HepG2 (cell line): ENCODE data around the gene PEAK1. TPM values are rescaled to one million over a fixed set of nuclear protein-coding genes. Genes with fewer than 3 reads are reported as not detected.

Experiments used
- ATAC-seq: fragments of 200-7000 bp; cut with Tn5 transposase; 3 replicates; pipeline ENCODE4 v1.9.1; 2020; ENCODE audit warnings: mild to moderate bottlenecking, moderate library complexity
- BruUV-seq: library from RNA; stranded (reverse); fragments of 400-500 nt; replicated peaks from 2 replicates; lab custom pipeline; 2021; lab: Mats Ljungman, UMichigan
- CTCF ChIA-PET: fragments of 300-600 bp; formaldehyde crosslinking; extraction: SDS; loops from one replicate; lab custom pipeline; 2021; ENCODE audit warnings: low total read pairs, inconsistent platforms, low intra/inter-chr PET ratio; lab: Yijun Ruan, JAX
- POLR2A ChIA-PET: fragments of 350-600 bp; sonication (Branson Sonifier 250); formaldehyde crosslinking; loops from one replicate; lab custom pipeline; 2020; ENCODE audit warnings: antibody characterized with exemption, inconsistent platforms; lab: Yijun Ruan, JAX
- DNase-seq: peaks from one replicate; pipeline ENCODE4 v3.0.0-alpha.2; 2015; ENCODE audit warnings: low spot score
- FAIRE-seq: peaks from 3 replicates; lab custom pipeline; 2011; peaks lifted over from hg19 to GRCh38; lab: Jason Lieb, UNC
- H2AFZ ChIP-seq: one replicate; pipeline ENCODE4 v1.6.1; 2011; ENCODE audit warnings: low read length, inconsistent platforms
- H3K27ac ChIP-seq: fragments of 300-600 bp; 3 replicates; pipeline ENCODE4 v1.8.0; 2011; ENCODE audit warnings: mixed run types, mild to moderate bottlenecking, mixed read lengths, low read length, inconsistent platforms; ENCODE audit not compliant: insufficient read depth; ENCODE audit errors: extremely low read length
- H3K27me3 ChIP-seq, 2 experiments: fragments of 200-600 bp in 1 of 2; 2 replicates in 1 of 2; 3 replicates in 1 of 2; pipeline versions ENCODE4 v1.6.0 to v1.8.0; 2011; ENCODE audit warnings: low read length in 2 of 2, mild to moderate bottlenecking in 2 of 2, moderate library complexity in 2 of 2, inconsistent platforms in 1 of 2; ENCODE audit not compliant: insufficient read depth in 2 of 2, control insufficient read depth in 1 of 2
- H3K36me3 ChIP-seq, 2 experiments: fragments of 200-600 bp in 1 of 2; replicated peaks in 1 of 2; 2 replicates in 1 of 2; 3 replicates in 1 of 2; pipeline versions ENCODE4 v1.5.1 to v1.8.0; 2011; ENCODE audit warnings: low read length in 2 of 2, inconsistent platforms in 1 of 2; ENCODE audit not compliant: insufficient read depth in 2 of 2, control insufficient read depth in 1 of 2
- H3K4me1 ChIP-seq: 2 replicates; pipeline ENCODE4 v1.5.1; 2012; ENCODE audit warnings: low read length, inconsistent platforms; ENCODE audit not compliant: insufficient read depth
- H3K4me2 ChIP-seq: 2 replicates; pipeline ENCODE4 v1.6.0; 2011; ENCODE audit warnings: low read depth, low read length, inconsistent platforms
- H3K4me3 ChIP-seq, 3 experiments: fragments of 200-600 bp in 1 of 3; sonication (generic), shearing (Covaris generic) in 1 of 3; replicated peaks in 1 of 3; 2 replicates each; pipeline ENCODE4 v1.5.1; 2011 to 2016; ENCODE audit warnings: low read length in 3 of 3, inconsistent platforms in 2 of 3, low read depth in 2 of 3, mild to moderate bottlenecking in 2 of 3, control low read depth in 1 of 3, mixed read lengths in 1 of 3; ENCODE audit not compliant: insufficient read depth in 1 of 3
- H3K79me2 ChIP-seq: one replicate; pipeline ENCODE4 v1.6.1; 2011; ENCODE audit warnings: low read length, inconsistent platforms; ENCODE audit not compliant: insufficient read depth
- H3K9ac ChIP-seq: 2 replicates; pipeline ENCODE4 v1.6.0; 2011; ENCODE audit warnings: mild to moderate bottlenecking, low read depth, low read length, inconsistent platforms; ENCODE audit not compliant: insufficient read depth
- H3K9me3 ChIP-seq: 2 replicates; pipeline ENCODE4 v1.5.1; 2012; ENCODE audit warnings: mild to moderate bottlenecking, low read length
- H4K20me1 ChIP-seq: 2 replicates; pipeline ENCODE4 v1.6.0; 2011; ENCODE audit warnings: inconsistent platforms, mild to moderate bottlenecking, low read length, moderate library complexity; ENCODE audit not compliant: insufficient read depth
- DDIT3 ChIP-seq: sonication (generic); formaldehyde crosslinking; IDR thresholded peaks from 2 replicates; pipeline ENCODE4 v1.4.0; 2020; ENCODE audit warnings: mild to moderate bottlenecking, missing genetic modification reagents
- ETS1 ChIP-seq: sonication (generic); formaldehyde crosslinking; IDR thresholded peaks from 2 replicates; pipeline ENCODE4 v1.4.0; 2020; ENCODE audit warnings: missing genetic modification reagents
- MAZ ChIP-seq, 2 experiments: sonication (generic) in 1 of 2; formaldehyde crosslinking in 1 of 2; IDR thresholded peaks; 2 replicates each; pipeline versions ENCODE4 v1.5.0 to v1.6.1; 2012 to 2020; ENCODE audit warnings: low read depth in 2 of 2, mild to moderate bottlenecking in 2 of 2, borderline replicate concordance in 1 of 2, improper control_type of control experiment in 1 of 2, low read length in 1 of 2, missing genetic modification reagents in 1 of 2, moderate library complexity in 1 of 2
- PHF21A ChIP-seq: sonication (generic); formaldehyde crosslinking; IDR thresholded peaks from 2 replicates; pipeline ENCODE4 v1.5.0; 2020; ENCODE audit warnings: mild to moderate bottlenecking, missing genetic modification reagents
- ZNF142 ChIP-seq: sonication (generic); formaldehyde crosslinking; IDR thresholded peaks from 2 replicates; pipeline ENCODE4 v1.4.0; 2020; ENCODE audit warnings: missing genetic modification reagents
- ZNF34 ChIP-seq: sonication (generic); formaldehyde crosslinking; IDR thresholded peaks from 2 replicates; pipeline ENCODE4 v1.4.0; 2020; ENCODE audit warnings: mild to moderate bottlenecking, missing genetic modification reagents, borderline replicate concordance
- ZNF547 ChIP-seq: sonication (generic); formaldehyde crosslinking; IDR thresholded peaks from 2 replicates; pipeline ENCODE4 v1.5.1; 2020; ENCODE audit warnings: mild to moderate bottlenecking, missing genetic modification reagents
- ZNF768 ChIP-seq: sonication (generic); formaldehyde crosslinking; IDR thresholded peaks from 2 replicates; pipeline ENCODE4 v1.4.0; 2020; ENCODE audit warnings: missing genetic modification reagents
- WGBS: methylation state at CpG from one replicate; pipeline ENCODE4 v1.1.6; 2017; ENCODE audit warnings: low lambda C conversion rate; 5-methylcytosine and 5-hydroxymethylcytosine counted together
- in situ Hi-C: cut with HindIII; loops from 2 replicates; pipeline ENCODE4 v1.10.0; 2017; ENCODE audit warnings: low pct_unique_long_range_greater_than_20kb; ENCODE audit not compliant: extremely low pct_ligation_motif_present
- intact Hi-C: fragments of 100-400 bp; cut with micrococcal nuclease; formaldehyde crosslinking; loops from one replicate; pipeline ENCODE4 v1.10.0; 2022; ENCODE audit not compliant: unreplicated experiment
- polyA plus RNA-seq, 8 experiments: library from polyadenylated mRNA; depleted of rRNA in 3 of 8; stranded (reverse) in 7 of 8; unstranded in 1 of 8; fragments of >200 nt; fragmentation: Illumina TruSeq in 4 of 8; extraction: Trizol in 4 of 8; gene quantifications; 2 replicates each; pipeline versions ENCODE4 v1.2.1 to v1.2.3, GENCODE V29; 2011 to 2016; ENCODE audit warnings: low read depth in 4 of 8, missing spikeins in 1 of 8, mixed read lengths in 1 of 8; ENCODE audit not compliant: insufficient read depth in 1 of 8
- total RNA-seq, 5 experiments: library from RNA; depleted of rRNA; stranded (reverse); fragments of >200 nt; fragmentation: Illumina TruSeq; extraction: Trizol; gene quantifications; 2 replicates each; pipeline ENCODE4 v1.2.3, GENCODE V29; 2016; ENCODE audit warnings: low read depth in 1 of 5

PEAK1 gene
- total and polyA plus RNA-seq, 2 of the 13 experiments (the other 11 are each of a cell fraction or from before 2014, with no cell fraction given) = 6.0 to 6.6 TPM

- H3K4me2 ChIP-seq = no peak overlapping the region
- no peak for ATAC-seq
- intact Hi-C loops = no loop called here
- no peak for TF ChIP-seq DDIT3 (CRISPR knock-in tag)
- no peak for TF ChIP-seq ZNF34 (CRISPR knock-in tag)
- TF ChIP-seq ETS1 (CRISPR knock-in tag) = no peak
- TF ChIP-seq ZNF547 = no peak
- TF ChIP-seq MAZ (IDR thresholded peaks at IDR 0.05; ENCODE audit: borderline replicate concordance, low read depth, low read length) = no peak
- TF ChIP-seq MAZ (CRISPR knock-in tag; IDR thresholded peaks at IDR 0.05; ENCODE audit: low read depth) = no peak
- no peak for TF ChIP-seq PHF21A (CRISPR knock-in tag)
- no peak for TF ChIP-seq ZNF142
- TF ChIP-seq ZNF768 = no peak
- TF ChIP-seq, all 625 proteins: peak for 0
- H3K4me3 ChIP-seq = no peak overlapping the region
- H3K4me1 ChIP-seq = no peaks in the 10 kb centered on the region; the same call in 1 of the 2 replicates
- in situ Hi-C loops = no loop called here
- H3K9ac ChIP-seq = no peak overlapping the region
- no TSS peak for BruUV-seq
- DNase-seq (no peak), FAIRE-seq (no peak)
- H3K27me3 ChIP-seq = no peaks in the 10 kb centered on the region
- no peaks in the 10 kb centered on the region for H3K9me3 ChIP-seq
- CTCF ChIA-PET = no interaction called here
- 94% methylated on average over 5 of the region's 5 CpGs for WGBS
- POLR2A ChIA-PET = no interaction called here
- no peak overlapping the region for H2AFZ ChIP-seq
- H4K20me1 ChIP-seq = no peaks in the 10 kb centered on the region
- H3K36me3 ChIP-seq = no peaks in the 10 kb centered on the region
- peaks cover 13% of the 10 kb centered on the region for H3K79me2 ChIP-seq
- no peak overlapping the region for H3K27ac ChIP-seq
Observed at GRCh38 chr15:77371850-77372563, 47.9 kb downstream of the PEAK1 start.
